Measurements from ENCODE around the gene RASGRF2. TPM values are rescaled to one million over a fixed set of nuclear protein-coding genes. Genes with fewer than 3 reads are reported as not detected.

RASGRF2 gene
- total RNA-seq, 1 donor from 2014 or later, result 1.4 TPM

DNA sequence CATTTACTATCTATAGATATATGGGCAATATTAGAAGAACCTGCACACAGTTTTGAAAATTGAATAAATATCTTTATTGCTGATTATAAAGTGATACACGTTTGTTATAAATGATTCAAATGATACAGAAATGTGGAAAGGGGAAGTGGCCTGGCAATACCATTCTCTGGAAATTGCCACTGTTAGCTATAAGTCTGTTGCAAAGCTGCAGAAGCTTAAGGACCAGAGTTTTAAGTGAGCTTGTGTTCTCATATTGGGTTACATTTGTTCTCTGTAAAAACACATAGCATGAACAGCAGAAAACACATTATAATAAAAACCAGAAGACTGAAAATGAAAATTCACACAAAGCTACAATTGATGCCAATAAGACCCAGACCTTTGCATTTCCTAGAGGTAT lies 59.6 kb downstream of the RASGRF2 start:
- Mint-ChIP-seq H3K4me1 (ENCODE audit: low read depth, unreplicated experiment) (no peaks in the 10 kb centered on the region), H3K4me3 (ENCODE audit: unreplicated experiment) (no peak overlapping the region), H3K27ac (ENCODE audit: unreplicated experiment) (no peak overlapping the region), H3K9me3 (ENCODE audit: unreplicated experiment) (peaks cover 3% of the 10 kb centered on the region), H3K36me3 (ENCODE audit: unreplicated experiment) (no peaks in the 10 kb centered on the region), H3K27me3 (ENCODE audit: unreplicated experiment) (peaks cover 3% of the 10 kb centered on the region)
- TF ChIP-seq, protein P1, sequence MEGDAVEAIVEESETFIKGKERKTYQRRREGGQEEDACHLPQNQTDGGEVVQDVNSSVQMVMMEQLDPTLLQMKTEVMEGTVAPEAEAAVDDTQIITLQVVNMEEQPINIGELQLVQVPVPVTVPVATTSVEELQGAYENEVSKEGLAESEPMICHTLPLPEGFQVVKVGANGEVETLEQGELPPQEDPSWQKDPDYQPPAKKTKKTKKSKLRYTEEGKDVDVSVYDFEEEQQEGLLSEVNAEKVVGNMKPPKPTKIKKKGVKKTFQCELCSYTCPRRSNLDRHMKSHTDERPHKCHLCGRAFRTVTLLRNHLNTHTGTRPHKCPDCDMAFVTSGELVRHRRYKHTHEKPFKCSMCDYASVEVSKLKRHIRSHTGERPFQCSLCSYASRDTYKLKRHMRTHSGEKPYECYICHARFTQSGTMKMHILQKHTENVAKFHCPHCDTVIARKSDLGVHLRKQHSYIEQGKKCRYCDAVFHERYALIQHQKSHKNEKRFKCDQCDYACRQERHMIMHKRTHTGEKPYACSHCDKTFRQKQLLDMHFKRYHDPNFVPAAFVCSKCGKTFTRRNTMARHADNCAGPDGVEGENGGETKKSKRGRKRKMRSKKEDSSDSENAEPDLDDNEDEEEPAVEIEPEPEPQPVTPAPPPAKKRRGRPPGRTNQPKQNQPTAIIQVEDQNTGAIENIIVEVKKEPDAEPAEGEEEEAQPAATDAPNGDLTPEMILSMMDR (IDR thresholded peaks at IDR 0.05; ENCODE audit: partially characterized antibody, unreplicated experiment), result no peak
- DNase-seq, result no peak

DNA sequence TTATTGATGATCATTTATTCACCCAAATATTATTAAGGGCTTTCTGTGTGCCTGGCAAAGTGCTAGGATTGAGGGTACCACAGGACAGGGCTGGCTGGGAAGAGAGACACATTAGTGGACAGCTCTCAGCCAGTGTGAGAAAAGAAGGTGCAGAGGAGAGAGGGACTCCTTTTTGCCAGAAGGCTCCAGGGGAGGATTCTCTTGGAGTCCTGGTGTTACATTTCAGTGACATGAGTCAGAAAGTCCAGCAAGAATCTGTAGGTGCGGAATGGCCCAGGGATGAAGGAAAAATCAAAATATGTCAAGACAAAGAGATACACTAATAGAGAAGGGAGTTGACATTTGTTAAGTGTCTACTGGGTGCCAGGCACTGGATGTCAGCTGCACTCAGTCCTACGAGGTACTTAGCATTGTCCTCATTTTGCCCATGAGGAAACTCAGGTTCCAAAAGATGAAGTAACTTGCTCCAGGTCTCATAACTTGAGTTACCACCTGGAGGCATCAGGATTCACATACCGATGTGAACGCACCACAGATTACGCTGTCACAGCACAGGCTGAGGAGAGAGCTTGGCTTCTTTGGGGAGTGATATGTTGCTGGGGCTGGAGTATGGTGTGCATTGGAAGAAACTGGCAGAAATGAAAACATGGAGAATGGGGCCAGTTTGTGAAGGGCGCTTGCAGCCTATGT lies 60.5 kb downstream of the RASGRF2 start:
- no peak overlapping the region for H3K4me3 Mint-ChIP-seq (ENCODE audit: unreplicated experiment)
- H3K27me3 Mint-ChIP-seq (ENCODE audit: unreplicated experiment), result peaks cover 3% of the 10 kb centered on the region
- H3K27ac Mint-ChIP-seq (ENCODE audit: unreplicated experiment), result no peak overlapping the region
- DNase-seq, result no peak
- TF ChIP-seq, protein P1 (IDR thresholded peaks at IDR 0.05; ENCODE audit: partially characterized antibody, unreplicated experiment), result no peak
- H3K4me1 Mint-ChIP-seq (ENCODE audit: low read depth, unreplicated experiment), result no peaks in the 10 kb centered on the region
- H3K36me3 Mint-ChIP-seq (ENCODE audit: unreplicated experiment), result no peaks in the 10 kb centered on the region
- peaks cover 3% of the 10 kb centered on the region for H3K9me3 Mint-ChIP-seq (ENCODE audit: unreplicated experiment)

DNA sequence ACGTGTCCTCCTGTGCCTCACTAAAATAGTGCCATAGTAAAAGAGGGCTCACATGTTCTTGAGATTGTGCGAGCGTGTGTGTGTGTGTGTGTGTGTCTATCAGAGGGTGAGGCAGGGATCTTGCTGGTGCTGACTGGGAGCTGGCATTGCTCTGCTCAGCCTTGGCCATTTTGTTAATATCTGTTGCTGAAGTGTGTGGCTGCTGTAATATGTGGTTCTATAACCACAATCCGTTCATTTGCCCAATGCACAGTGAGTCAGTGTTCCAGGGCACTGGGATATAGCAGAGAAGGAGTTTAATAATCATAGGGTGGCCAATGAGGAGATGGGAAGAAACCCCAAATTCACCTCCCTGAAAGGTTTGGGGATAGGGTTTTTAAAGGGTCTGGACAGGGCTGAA lies 61.3 kb downstream of the RASGRF2 start:
- Mint-ChIP-seq H3K27me3 (ENCODE audit: unreplicated experiment) (peaks cover 3% of the 10 kb centered on the region), H3K4me3 (ENCODE audit: unreplicated experiment) (no peak overlapping the region), H3K27ac (ENCODE audit: unreplicated experiment) (no peak overlapping the region), H3K36me3 (ENCODE audit: unreplicated experiment) (no peaks in the 10 kb centered on the region), H3K4me1 (ENCODE audit: low read depth, unreplicated experiment) (no peaks in the 10 kb centered on the region), H3K9me3 (ENCODE audit: unreplicated experiment) (peaks cover 3% of the 10 kb centered on the region)
- TF ChIP-seq, protein P1 (IDR thresholded peaks at IDR 0.05; ENCODE audit: partially characterized antibody, unreplicated experiment), result no peak
- no peak for DNase-seq

DNA sequence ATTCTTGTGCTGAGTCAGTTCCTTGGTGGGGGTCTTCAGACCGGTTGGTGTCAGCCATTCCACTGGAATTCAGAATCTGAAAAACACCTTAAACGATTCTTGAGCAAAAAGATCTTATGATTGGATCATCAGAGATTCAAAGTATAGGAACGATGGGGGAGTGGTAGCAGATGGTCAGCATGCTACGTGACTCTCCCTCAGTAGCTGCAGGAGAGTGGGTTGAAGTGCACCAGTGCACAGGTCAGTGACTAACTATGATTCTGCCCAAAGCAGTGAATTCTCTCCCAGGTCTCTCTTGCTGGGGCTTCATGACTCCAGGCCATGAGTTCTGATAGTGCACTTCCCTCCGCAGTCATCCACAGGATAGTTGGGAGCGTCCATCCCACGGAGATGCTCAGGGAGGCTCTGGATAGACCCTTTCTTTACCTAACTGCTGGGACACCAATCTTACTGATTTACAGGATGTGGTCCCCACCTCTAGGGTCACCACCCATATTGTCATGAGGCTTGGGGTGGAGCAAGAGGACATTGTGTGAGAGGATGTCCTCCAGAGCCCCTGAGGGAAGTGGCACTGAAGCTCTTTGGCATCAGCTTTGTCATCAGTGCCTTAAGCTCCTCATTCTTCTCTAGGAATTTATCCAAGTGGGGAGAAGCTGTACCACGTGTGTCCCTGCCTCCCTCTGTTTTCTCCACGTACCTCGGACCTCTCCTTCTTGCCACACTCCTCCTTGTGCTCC lies 62.0 kb downstream of the RASGRF2 start:
- Mint-ChIP-seq H3K4me1 (ENCODE audit: low read depth, unreplicated experiment) (no peaks in the 10 kb centered on the region), H3K36me3 (ENCODE audit: unreplicated experiment) (no peaks in the 10 kb centered on the region), H3K27me3 (ENCODE audit: unreplicated experiment) (peaks cover 3% of the 10 kb centered on the region), H3K4me3 (ENCODE audit: unreplicated experiment) (no peak overlapping the region), H3K9me3 (ENCODE audit: unreplicated experiment) (peaks cover 3% of the 10 kb centered on the region), H3K27ac (ENCODE audit: unreplicated experiment) (no peak overlapping the region)
- DNase-seq, result no peak
- TF ChIP-seq, protein P1 (IDR thresholded peaks at IDR 0.05; ENCODE audit: partially characterized antibody, unreplicated experiment), result no peak

DNA sequence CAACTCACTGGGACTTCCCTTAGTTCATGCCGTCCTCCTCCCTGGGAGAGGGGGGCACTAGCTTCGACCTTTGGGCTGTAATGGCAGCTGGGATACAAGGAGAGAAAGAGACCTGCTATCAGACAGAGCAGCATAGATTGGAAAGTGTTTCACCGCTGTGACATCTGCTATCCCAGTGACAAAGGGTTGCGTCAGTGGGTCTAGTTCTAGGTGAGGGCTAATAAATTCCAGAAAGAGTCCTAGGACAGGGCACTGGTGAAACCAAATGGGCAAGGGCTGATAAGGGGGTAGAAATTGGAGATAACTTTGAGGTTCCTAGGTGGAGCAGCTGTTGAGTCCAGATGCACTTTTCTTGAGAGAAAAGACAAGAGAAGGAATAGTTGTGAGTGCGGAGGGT lies 62.5 kb downstream of the RASGRF2 start:
- Mint-ChIP-seq H3K36me3 (ENCODE audit: unreplicated experiment) (no peaks in the 10 kb centered on the region), H3K4me3 (ENCODE audit: unreplicated experiment) (no peak overlapping the region), H3K4me1 (ENCODE audit: low read depth, unreplicated experiment) (no peaks in the 10 kb centered on the region), H3K9me3 (ENCODE audit: unreplicated experiment) (peaks cover 3% of the 10 kb centered on the region), H3K27ac (ENCODE audit: unreplicated experiment) (no peak overlapping the region), H3K27me3 (ENCODE audit: unreplicated experiment) (peaks cover 3% of the 10 kb centered on the region)
- TF ChIP-seq, protein P1 (IDR thresholded peaks at IDR 0.05; ENCODE audit: partially characterized antibody, unreplicated experiment), result no peak
- DNase-seq, result no peak

All from glutamatergic neuron (in vitro differentiated cells).